AG09319 (cell line): Measurements from ENCODE around the gene ISG20L2.

Experiments
- DNase-seq: peaks from one replicate; pipeline ENCODE4 v3.0.0-alpha.2; 2010; ENCODE audit warnings: low read depth; ENCODE audit errors: extremely low read depth
- CTCF ChIP-seq: IDR thresholded peaks from 2 replicates; pipeline ENCODE4 v1.5.1; 2011; ENCODE audit warnings: low read depth, mild to moderate bottlenecking, inconsistent platforms, low read length, moderate library complexity

ISG20L2 gene

GRCh38 chr1:156728599-156729462, at the start of gene ISG20L2:
Gene ISG20L2 (minus strand): TSS chr1:156728766. CDS start chr1:156727652, 1,114 bp downstream.
- DNase-seq: peak; percentile 96
- TF ChIP-seq CTCF: no peak; the same call in 1 of the 2 replicates

- DNase-seq: no peak
- no peak for TF ChIP-seq CTCF
Observed at GRCh38 chr1:156777573-156777972, 49.0 kb upstream of the ISG20L2 start.

GRCh38 chr1:156776942-156777341, 48.4 kb upstream of the ISG20L2 start:
- TF ChIP-seq CTCF: no peak
- DNase-seq: no peak

GRCh38 chr1:156775799-156776198, 47.2 kb upstream of the ISG20L2 start:
- DNase-seq: no peak
- TF ChIP-seq CTCF: no peak

- DNase-seq: no peak
- no peak for TF ChIP-seq CTCF
Observed at GRCh38 chr1:156773607-156774006, 45.0 kb upstream of the ISG20L2 start.

GRCh38 chr1:156772728-156773497, 44.3 kb upstream of the ISG20L2 start:
- TF ChIP-seq CTCF: no peak
- no peak for DNase-seq

- TF ChIP-seq CTCF: no peak
- no peak for DNase-seq
Observed at GRCh38 chr1:156772222-156772621, 43.7 kb upstream of the ISG20L2 start.
